Adrenal gland (tissue), 12 donors: Measurements from ENCODE around the gene SYT2. TPM values are rescaled to one million over a fixed set of nuclear protein-coding genes. Genes with fewer than 3 reads are reported as not detected.
A peak's percentile ranks its signal among the peaks of the same experiment; 100 is the strongest.

Source experiments
- DNase-seq, 7 donors: peaks; one replicate each; pipeline ENCODE4 v3.0.0-alpha.2; 2019 to 2020
- H3K27ac ChIP-seq, 5 donors: fragments of 200-600 bp; sonication (generic) in 4 of 5; 1 replicate in 3 of 5; 2 replicates in 2 of 5; pipeline versions ENCODE4 v1.5.1 to v1.8.0; 2016 to 2020; ENCODE audit warnings: mild to moderate bottlenecking in 1 of 5
- H3K27me3 ChIP-seq: fragments of 200-600 bp; 2 replicates; pipeline ENCODE4 v1.8.0; 2021
- H3K36me3 ChIP-seq, 2 donors: fragments of 200-600 bp; replicated peaks in 1 of 2; 1 replicate in 1 of 2; 2 replicates in 1 of 2; pipeline versions ENCODE4 v1.5.1 to v1.8.0; 2018 to 2022
- H3K4me1 ChIP-seq, 2 donors: fragments of 200-600 bp; replicated peaks in 1 of 2; 1 replicate in 1 of 2; 2 replicates in 1 of 2; pipeline versions ENCODE4 v1.5.1 to v1.8.0; 2018 to 2021
- H3K4me3 ChIP-seq, 4 donors: fragments of 200-600 bp; sonication (generic) in 3 of 4; one replicate each; pipeline ENCODE4 v1.5.1; 2016 to 2018
- H3K9me3 ChIP-seq, 3 donors: fragments of 200-600 bp; sonication (generic) in 1 of 3; replicated peaks in 1 of 3; 1 replicate in 2 of 3; 2 replicates in 1 of 3; pipeline versions ENCODE4 v1.5.1 to v1.8.0; 2016 to 2021
- POLR2A ChIP-seq, 2 donors: fragments of 450-650 bp; IDR thresholded peaks; one replicate each; pipeline ENCODE4 v1.6.1; 2017; ENCODE audit warnings: antibody characterized with exemption in 2 of 2, mild to moderate bottlenecking in 2 of 2, moderate library complexity in 1 of 2
- WGBS, 4 donors: extraction: QIAGEN DNeasy Blood & Tissue Kit in 2 of 4; methylation state at CpG; one replicate each; pipeline versions ENCODE4 v1.1.5 to v1.1.7; 2013 to 2017; 5-methylcytosine and 5-hydroxymethylcytosine counted together
- intact Hi-C, 2 donors: fragments of 100-400 bp; cut with DNase I; formaldehyde crosslinking; loops; one replicate each; pipeline versions ENCODE4 v1.14.1 to v1.15.0; 2022 to 2023
- polyA plus RNA-seq, 3 donors: library from polyadenylated mRNA; stranded (reverse); fragments of 200-250 nt in 2 of 3; fragments of 350-450 nt in 1 of 3; fragmentation: Illumina TruSeq in 1 of 3; extraction: RNeasy Lipid Tissue Mini Kit (QIAGEN cat#74804) in 1 of 3; gene quantifications; one replicate each; pipeline ENCODE4 v1.2.3, GENCODE V29; 2013 to 2014
- total RNA-seq, 9 donors: library from RNA; depleted of rRNA in 4 of 9; stranded (reverse); fragments of >200 nt in 4 of 9; fragments of 120-200 nt in 1 of 9; fragmentation: NEBNext Ultra II Directional in 1 of 9; extraction: Animal tissue kit (Norgen Biotek cat#: 25700) in 1 of 9; gene quantifications; one replicate each; pipeline versions ENCODE4 v1.1.0 to v1.2.4, GENCODE V29; 2013 to 2023
- TF ChIP-seq, protein P1 (sequence below), 6 experiments: fragments of 450-650 bp in 4 of 6; fragments of 200-600 bp in 2 of 6; sonication (generic) in 1 of 6; IDR thresholded peaks; 1 replicate in 5 of 6; 2 replicates in 1 of 6; pipeline versions ENCODE4 v1.5.1 to v1.8.0; 2016 to 2021; ENCODE audit warnings: antibody characterized with exemption in 6 of 6, mild to moderate bottlenecking in 2 of 6, moderate library complexity in 1 of 6
- donor health status: healthy with polysubstance abuse.
- donor health status: Bipolar disorder and iron deficiency.
- donor health status: DM: yes; HTN: yes; CAD: no.
- donor health status: DM: no; HTN: no; CAD: no.
- donor health status: DM: no; HTN: no; CAD: no.
- donor health status: DM: yes; HTN: yes; CAD: no.

SYT2 gene
- total and polyA plus RNA-seq, 12 donors: 0.08 to 3.8 (median 0.44) TPM; not detected in 3

DNA sequence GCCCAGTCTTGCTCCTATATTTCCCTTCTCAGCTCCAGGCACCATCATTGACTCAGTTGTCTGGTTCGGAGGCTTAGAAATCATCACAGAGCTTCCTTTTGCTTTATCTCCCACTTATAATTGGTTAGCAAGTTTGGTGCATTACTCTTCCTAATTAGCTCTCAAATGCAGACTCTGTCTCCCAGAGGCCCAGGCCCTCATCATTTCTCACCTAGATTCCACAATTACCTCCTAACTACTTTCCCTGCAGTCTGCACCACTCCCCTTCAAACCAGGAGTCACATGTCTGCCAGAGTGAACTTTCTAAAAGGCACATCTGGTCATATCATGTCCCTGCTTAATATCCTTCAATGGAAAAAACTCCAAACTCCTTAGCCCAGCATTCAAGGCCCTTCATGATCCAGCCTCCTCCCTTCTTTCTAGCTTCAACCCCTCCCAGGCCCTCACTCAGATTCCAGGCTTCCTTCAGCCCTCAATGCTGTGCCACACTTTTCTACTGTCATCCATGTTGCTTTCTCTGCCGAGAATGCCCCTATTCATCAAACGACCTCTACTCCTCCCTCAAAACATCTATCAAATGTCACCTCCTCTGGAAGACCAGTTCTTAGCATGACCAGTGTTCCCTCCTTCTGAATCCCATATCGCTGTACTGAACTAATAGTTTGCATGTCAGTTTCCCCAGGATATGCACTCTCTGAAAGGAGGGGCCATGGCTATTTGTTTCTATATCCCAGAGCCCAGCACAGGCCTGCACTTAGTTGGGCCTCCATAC is 30.7 kb downstream of the SYT2 start:
- no peak for DNase-seq
- intact Hi-C loops: no loop called here
- WGBS, 4 donors: 54 to 63% (median 57%) methylated on average over 4 of the region's 4 CpGs
- H3K27me3 ChIP-seq: peaks cover 9% of the 10 kb centered on the region
- TF ChIP-seq POLR2A (IDR thresholded peaks at IDR 0.05): no peak
- TF ChIP-seq, protein P1, sequence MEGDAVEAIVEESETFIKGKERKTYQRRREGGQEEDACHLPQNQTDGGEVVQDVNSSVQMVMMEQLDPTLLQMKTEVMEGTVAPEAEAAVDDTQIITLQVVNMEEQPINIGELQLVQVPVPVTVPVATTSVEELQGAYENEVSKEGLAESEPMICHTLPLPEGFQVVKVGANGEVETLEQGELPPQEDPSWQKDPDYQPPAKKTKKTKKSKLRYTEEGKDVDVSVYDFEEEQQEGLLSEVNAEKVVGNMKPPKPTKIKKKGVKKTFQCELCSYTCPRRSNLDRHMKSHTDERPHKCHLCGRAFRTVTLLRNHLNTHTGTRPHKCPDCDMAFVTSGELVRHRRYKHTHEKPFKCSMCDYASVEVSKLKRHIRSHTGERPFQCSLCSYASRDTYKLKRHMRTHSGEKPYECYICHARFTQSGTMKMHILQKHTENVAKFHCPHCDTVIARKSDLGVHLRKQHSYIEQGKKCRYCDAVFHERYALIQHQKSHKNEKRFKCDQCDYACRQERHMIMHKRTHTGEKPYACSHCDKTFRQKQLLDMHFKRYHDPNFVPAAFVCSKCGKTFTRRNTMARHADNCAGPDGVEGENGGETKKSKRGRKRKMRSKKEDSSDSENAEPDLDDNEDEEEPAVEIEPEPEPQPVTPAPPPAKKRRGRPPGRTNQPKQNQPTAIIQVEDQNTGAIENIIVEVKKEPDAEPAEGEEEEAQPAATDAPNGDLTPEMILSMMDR (IDR thresholded peaks at IDR 0.05): no peak
- H3K9me3 ChIP-seq: no peaks in the 10 kb centered on the region
- no peaks in the 10 kb centered on the region for H3K36me3 ChIP-seq
- no peak overlapping the region for H3K4me3 ChIP-seq
- no peak overlapping the region for H3K27ac ChIP-seq
- no peaks in the 10 kb centered on the region for H3K4me1 ChIP-seq

DNA sequence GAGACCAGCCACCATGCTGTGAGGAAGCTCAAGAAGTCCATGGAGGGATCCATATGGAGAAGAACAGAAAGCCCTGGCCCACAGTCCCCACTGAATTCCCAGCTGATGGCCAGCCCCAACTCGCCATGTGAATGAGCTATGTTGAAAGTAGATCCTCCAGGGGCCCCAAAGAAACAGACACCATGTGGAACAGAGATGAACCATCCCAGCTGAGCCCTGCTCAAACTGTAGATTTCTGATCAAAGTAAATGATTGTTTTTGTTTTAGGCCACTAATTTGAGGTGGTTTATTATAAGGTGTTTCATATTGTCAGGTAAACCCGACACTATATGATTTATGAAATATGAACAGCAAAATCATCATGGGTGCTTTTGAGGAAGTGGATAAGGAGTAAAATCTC is 32.8 kb downstream of the SYT2 start:
- Histone ChIP-seq H3K4me1 (no peaks in the 10 kb centered on the region), H3K4me3 (no peak overlapping the region), H3K27ac (no peak overlapping the region), H3K27me3 (peaks cover 9% of the 10 kb centered on the region), H3K36me3 (no peaks in the 10 kb centered on the region), H3K9me3 (no peaks in the 10 kb centered on the region)
- no peak for DNase-seq
- TF ChIP-seq POLR2A (IDR thresholded peaks at IDR 0.05): no peak
- TF ChIP-seq, protein P1 (IDR thresholded peaks at IDR 0.05): no peak
- intact Hi-C loops: no loop called here
- 81 to 88% (median 86%) methylated on average over 2 of the region's 2 CpGs for WGBS, 4 donors

DNA sequence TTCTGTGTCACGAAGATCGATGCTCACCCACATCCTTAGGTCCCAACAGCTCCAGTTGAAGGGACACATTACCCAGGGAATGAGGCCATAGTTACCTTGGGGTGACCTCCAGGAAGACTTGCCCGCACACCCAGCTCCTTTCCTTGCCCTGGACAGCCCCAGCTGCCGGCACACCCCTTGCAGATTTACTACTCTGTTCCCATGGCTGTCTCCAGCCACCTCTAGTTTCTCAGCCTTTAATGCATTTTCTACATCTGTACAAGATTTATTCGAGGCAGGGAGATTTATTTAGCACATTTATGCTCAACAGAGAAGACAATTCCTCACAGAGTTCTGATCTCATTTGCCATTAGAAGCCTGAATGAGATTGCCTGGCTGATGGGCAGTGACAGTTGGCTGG is 36.7 kb downstream of the SYT2 start:
- no peak for DNase-seq
- H3K27me3 ChIP-seq: no peaks in the 10 kb centered on the region
- no peaks in the 10 kb centered on the region for H3K9me3 ChIP-seq
- intact Hi-C loops: no loop called here
- TF ChIP-seq, protein P1 (IDR thresholded peaks at IDR 0.05): no peak
- no peak for TF ChIP-seq POLR2A (IDR thresholded peaks at IDR 0.05)
- no peaks in the 10 kb centered on the region for H3K36me3 ChIP-seq
- H3K4me1 ChIP-seq: no peaks in the 10 kb centered on the region
- WGBS, 4 donors: 71 to 89% (median 76%) methylated on average over 5 of the region's 5 CpGs
- no peak overlapping the region for H3K27ac ChIP-seq
- H3K4me3 ChIP-seq: no peak overlapping the region

DNA sequence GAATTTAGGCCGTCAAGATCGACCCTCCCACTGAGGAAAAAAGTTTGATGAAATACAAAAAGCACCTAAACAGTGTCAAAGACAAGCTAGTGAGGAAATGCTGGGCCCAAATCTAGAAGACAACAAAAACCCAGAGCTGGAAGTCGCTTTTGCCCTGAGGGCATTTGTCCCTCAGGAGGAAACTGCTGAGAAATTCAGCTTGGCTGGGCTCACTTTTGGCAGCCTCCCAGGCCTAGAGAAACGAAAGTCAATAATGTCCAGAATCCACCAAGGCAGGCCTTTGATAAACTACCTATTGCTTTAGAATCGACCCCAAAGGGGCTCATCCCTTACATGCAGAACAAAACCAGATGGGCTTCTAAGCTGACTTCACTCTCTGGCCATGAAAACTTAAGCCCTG is 38.9 kb downstream of the SYT2 start:
- WGBS, 4 donors: 49 to 61% (median 51%) methylated on average over 5 of the region's 5 CpGs

More for the DNA sequence above, 38.9 kb downstream of the SYT2 start:
- TF ChIP-seq, protein P1 (IDR thresholded peaks at IDR 0.05): no peak
- TF ChIP-seq POLR2A (IDR thresholded peaks at IDR 0.05): no peak
- no peaks in the 10 kb centered on the region for H3K9me3 ChIP-seq
- H3K27ac ChIP-seq: no peak overlapping the region
- H3K4me1 ChIP-seq: no peaks in the 10 kb centered on the region
- no peak overlapping the region for H3K4me3 ChIP-seq
- DNase-seq: peak in 2 of 7 donors; percentile 19 to 58
- intact Hi-C loops: no loop called here
- H3K36me3 ChIP-seq: no peaks in the 10 kb centered on the region
- no peaks in the 10 kb centered on the region for H3K27me3 ChIP-seq
